Measurements from ENCODE around the gene ADAM10.

Gene ADAM10

GRCh38 chr15:58551764-58552504, 197.6 kb downstream of the ADAM10 start:
- no peak for DNase-seq (ENCODE audit: low read depth)

GRCh38 chr15:58551084-58551763, 198.3 kb downstream of the ADAM10 start:
- DNase-seq (ENCODE audit: low read depth) = no peak

GRCh38 chr15:58549785-58550074, 199.8 kb downstream of the ADAM10 start:
- no peak for DNase-seq (ENCODE audit: low read depth)

- DNase-seq (ENCODE audit: low read depth) = no peak
These were observed 200.3 kb downstream of the ADAM10 start for GRCh38 chr15:58549013-58549784.

- DNase-seq (ENCODE audit: low read depth) = no peak
These were observed 201.0 kb downstream of the ADAM10 start for GRCh38 chr15:58548308-58549012.

GRCh38 chr15:58547628-58548307, 201.7 kb downstream of the ADAM10 start:
- DNase-seq (ENCODE audit: low read depth) = no peak

- DNase-seq (ENCODE audit: low read depth) = no peak
These were observed 202.6 kb downstream of the ADAM10 start for GRCh38 chr15:58546635-58547627.

GRCh38 chr15:58546066-58546591, 203.4 kb downstream of the ADAM10 start:
- no peak for DNase-seq (ENCODE audit: low read depth)

- no peak for DNase-seq (ENCODE audit: low read depth)
These were observed 204.0 kb downstream of the ADAM10 start for GRCh38 chr15:58545307-58546065.

- DNase-seq (ENCODE audit: low read depth) = no peak
These were observed 204.8 kb downstream of the ADAM10 start for GRCh38 chr15:58544756-58545155.

- DNase-seq (ENCODE audit: low read depth) = no peak
These were observed 205.7 kb downstream of the ADAM10 start for GRCh38 chr15:58543664-58544335.

- DNase-seq (ENCODE audit: low read depth) = no peak
These were observed 208.0 kb downstream of the ADAM10 start for GRCh38 chr15:58541410-58542087.

GRCh38 chr15:58539548-58539947, 210.0 kb downstream of the ADAM10 start:
- DNase-seq (ENCODE audit: low read depth) = no peak

GRCh38 chr15:58538901-58539300, 210.6 kb downstream of the ADAM10 start:
- no peak for DNase-seq (ENCODE audit: low read depth)

All from stimulated activated CD8-positive, alpha-beta memory T cell treated with anti-CD3 and anti-CD28 coated beads, Interleukin-12 subunit alpha, Interleukin-12 subunit beta, amount 100 ng/mL, for 1 hour (primary cell).